OCI-LY7 (cell line): Measurements from ENCODE around the gene COL25A1. TPM values are rescaled to one million over a fixed set of nuclear protein-coding genes. Genes with fewer than 3 reads are reported as not detected.

Experiments used
- BruUV-seq: library from RNA; stranded (reverse); fragments of 400-500 nt; replicated peaks from 2 replicates; lab custom pipeline; 2021; lab: Mats Ljungman, UMichigan
- CTCF ChIA-PET: fragments of 300-600 bp; sonication (Branson Sonifier 250); formaldehyde crosslinking; loops from one replicate; lab custom pipeline; 2022; ENCODE audit warnings: antibody characterized with exemption; ENCODE audit not compliant: unreplicated experiment; lab: Charles Lee
- POLR2A ChIA-PET: fragments of 300-600 bp; sonication (Branson Sonifier 250); formaldehyde crosslinking; loops from one replicate; lab custom pipeline; 2022; ENCODE audit warnings: antibody characterized with exemption; lab: Charles Lee
- DNase-seq: peaks from one replicate; pipeline ENCODE4 v3.0.0-alpha.2; 2015; ENCODE audit warnings: low spot score
- H2AFZ ChIP-seq: fragments of 200-600 bp; sonication (generic), shearing (Covaris generic); 2 replicates; pipeline ENCODE4 v1.6.1; 2014; ENCODE audit warnings: mild to moderate bottlenecking, antibody characterized with exemption, low read length, moderate library complexity
- H3K27ac ChIP-seq: fragments of 200-600 bp; sonication (generic); 2 replicates; pipeline ENCODE4 v1.5.1; 2014; ENCODE audit warnings: mixed run types, low read depth, mild to moderate bottlenecking, moderate library complexity, low read length, inconsistent platforms; ENCODE audit not compliant: poor library complexity, severe bottlenecking
- H3K36me3 ChIP-seq: fragments of 200-600 bp; sonication (generic); 2 replicates; pipeline ENCODE4 v1.6.1; 2014; ENCODE audit warnings: mild to moderate bottlenecking, antibody characterized with exemption, low read length, moderate library complexity, mixed read lengths; ENCODE audit not compliant: insufficient read depth
- H3K4me1 ChIP-seq: fragments of 200-600 bp; sonication (generic); 2 replicates; pipeline ENCODE4 v1.5.1; 2014; ENCODE audit warnings: mild to moderate bottlenecking, low read length; ENCODE audit not compliant: insufficient read depth, poor library complexity, severe bottlenecking
- H3K4me2 ChIP-seq: fragments of 200-600 bp; sonication (generic); 2 replicates; pipeline ENCODE4 v1.6.1; 2014; ENCODE audit warnings: mild to moderate bottlenecking, low read length
- H3K4me3 ChIP-seq: fragments of 200-600 bp; sonication (generic); 2 replicates; pipeline ENCODE4 v1.5.1; 2014; ENCODE audit warnings: mild to moderate bottlenecking, low read depth, low read length; ENCODE audit not compliant: poor library complexity, severe bottlenecking
- H3K79me2 ChIP-seq: fragments of 200-600 bp; sonication (generic); 2 replicates; pipeline ENCODE4 v1.6.1; 2016; ENCODE audit warnings: low read depth, mild to moderate bottlenecking, low read length, moderate library complexity, mixed read lengths; ENCODE audit not compliant: insufficient read depth
- H3K9me2 ChIP-seq: fragments of 200-600 bp; sonication (generic); 2 replicates; pipeline ENCODE4 v1.6.1; 2016; ENCODE audit warnings: mild to moderate bottlenecking, low read length, mixed read lengths; ENCODE audit not compliant: insufficient read depth
- H3K9me3 ChIP-seq: fragments of 200-600 bp; sonication (generic); 2 replicates; pipeline ENCODE4 v1.6.1; 2014; ENCODE audit warnings: mild to moderate bottlenecking, mixed run types, low read length, mixed read lengths
- H4K20me1 ChIP-seq: fragments of 200-600 bp; sonication (generic); 2 replicates; pipeline ENCODE4 v1.6.1; 2014; ENCODE audit warnings: mild to moderate bottlenecking, antibody characterized with exemption, low read length, moderate library complexity, mixed read lengths; ENCODE audit not compliant: insufficient read depth
- CTCF ChIP-seq: fragments of 200-600 bp; sonication (generic); conservative IDR thresholded peaks from 2 replicates; pipeline ENCODE4 v1.5.1; 2014; ENCODE audit warnings: mild to moderate bottlenecking, antibody characterized with exemption, low read length, moderate library complexity, mixed read lengths
- EZH2phosphoT487 ChIP-seq: fragments of 200-600 bp; sonication (generic); IDR thresholded peaks from 2 replicates; pipeline ENCODE4 v1.6.1; 2018; ENCODE audit warnings: low read depth, borderline replicate concordance, mild to moderate bottlenecking, mixed run types, antibody characterized with exemption, low read length, moderate library complexity, mixed read lengths
- intact Hi-C: fragments of 100-400 bp; cut with micrococcal nuclease; formaldehyde crosslinking; loops from one replicate; pipeline ENCODE4 v1.10.0; 2022; ENCODE audit not compliant: unreplicated experiment
- total RNA-seq, 2 experiments: library from RNA; depleted of rRNA in 1 of 2; stranded (reverse); fragments of >200 nt in 1 of 2; shearing (Covaris generic) in 1 of 2; gene quantifications; 2 replicates each; pipeline ENCODE4 v1.2.3, GENCODE V29; 2014 to 2022

Gene COL25A1
- total RNA-seq, 2 experiments from 2014 or later, result not detected

GRCh38 chr4:108831886-108832285, 470.6 kb downstream of the COL25A1 start:
- H3K27ac ChIP-seq, result no peak overlapping the region
- no peaks in the 10 kb centered on the region for H3K9me2 ChIP-seq
- POLR2A ChIA-PET, result interaction anchor here (0.6 to 0.9 kb wide), 3 partner anchors 11 to 192 kb away, joined by 3 to 8 read pairs (median 3); no protein-coding TSS in a partner anchor
- no peak for DNase-seq
- H3K79me2 ChIP-seq, result no peaks in the 10 kb centered on the region
- no peaks in the 10 kb centered on the region for H3K4me1 ChIP-seq
- H3K4me3 ChIP-seq, result no peak overlapping the region
- no peak overlapping the region for H3K4me2 ChIP-seq
- H2AFZ ChIP-seq, result no peak overlapping the region
- CTCF ChIA-PET, result no interaction called here
- no peaks in the 10 kb centered on the region for H3K36me3 ChIP-seq
- no peaks in the 10 kb centered on the region for H3K9me3 ChIP-seq
- TF ChIP-seq CTCF, result no peak
- no peak for TF ChIP-seq EZH2phosphoT487
- intact Hi-C loops, result loop anchor here (5.0 kb wide), 1 partner anchor 575 kb away; no protein-coding TSS in a partner anchor
- H4K20me1 ChIP-seq, result no peaks in the 10 kb centered on the region
- BruUV-seq, result no TSS peak

- Histone ChIP-seq H3K4me2 (no peak overlapping the region), H3K9me2 (no peaks in the 10 kb centered on the region), H3K79me2 (no peaks in the 10 kb centered on the region), H4K20me1 (no peaks in the 10 kb centered on the region), H3K36me3 (no peaks in the 10 kb centered on the region), H3K4me1 (no peaks in the 10 kb centered on the region), H3K9me3 (no peaks in the 10 kb centered on the region), H2AFZ (no peak overlapping the region), H3K27ac (no peak overlapping the region), H3K4me3 (no peak overlapping the region)
- intact Hi-C loops, result loop anchor here (5.0 kb wide), 1 partner anchor 576 kb away; no protein-coding TSS in a partner anchor
- TF ChIP-seq EZH2phosphoT487 (no peak), CTCF (no peak)
- CTCF ChIA-PET, result no interaction called here
- BruUV-seq, result no TSS peak
- POLR2A ChIA-PET, result interaction anchor here (0.6 to 2.0 kb wide), 4 partner anchors 10 to 192 kb away, joined by 3 to 8 read pairs (median 4); no protein-coding TSS in a partner anchor
- no peak for DNase-seq
Observed at GRCh38 chr4:108831291-108831690, 471.2 kb downstream of the COL25A1 start.

GRCh38 chr4:108830509-108831244, 471.8 kb downstream of the COL25A1 start:
- ChIA-PET POLR2A (interaction anchor here (0.6 to 2.0 kb wide), 2 partner anchors 11 to 239 kb away, joined by 3 to 5 read pairs; no protein-coding TSS in a partner anchor), CTCF (no interaction called here)

More at GRCh38 chr4:108830509-108831244, 471.8 kb downstream of the COL25A1 start:
- Histone ChIP-seq H3K36me3 (no peaks in the 10 kb centered on the region), H3K27ac (no peak overlapping the region), H3K4me1 (no peaks in the 10 kb centered on the region), H3K9me3 (no peaks in the 10 kb centered on the region), H3K4me2 (no peak overlapping the region), H3K79me2 (no peaks in the 10 kb centered on the region), H3K4me3 (no peak overlapping the region), H3K9me2 (no peaks in the 10 kb centered on the region), H4K20me1 (no peaks in the 10 kb centered on the region), H2AFZ (no peak overlapping the region)
- intact Hi-C loops, result loop anchor here (5.0 kb wide), 1 partner anchor 577 kb away; no protein-coding TSS in a partner anchor
- DNase-seq, result no peak
- TF ChIP-seq EZH2phosphoT487, result no peak
- TF ChIP-seq CTCF, result no peak
- BruUV-seq, result no TSS peak
